HepG2 (cell line): ENCODE results near the gene PLA2G2A. TPM values are rescaled to one million over a fixed set of nuclear protein-coding genes. Genes with fewer than 3 reads are reported as not detected.

Experiments
- ATF6 ChIP-seq: sonication (generic); formaldehyde crosslinking; conservative IDR thresholded peaks from 2 replicates; pipeline ENCODE4 v1.4.0; 2020; ENCODE audit warnings: missing genetic modification reagents
- CBFB ChIP-seq: sonication (generic); formaldehyde crosslinking; IDR thresholded peaks from 2 replicates; pipeline ENCODE4 v1.4.0; 2020; ENCODE audit warnings: missing genetic modification reagents
- GFI1 ChIP-seq: sonication (generic); formaldehyde crosslinking; IDR thresholded peaks from 2 replicates; pipeline ENCODE4 v1.5.0; 2020; ENCODE audit warnings: missing genetic modification reagents, mild to moderate bottlenecking, borderline replicate concordance
- HMGXB3 ChIP-seq: sonication (generic); formaldehyde crosslinking; IDR thresholded peaks from 2 replicates; pipeline ENCODE4 v1.4.0; 2020; ENCODE audit warnings: missing genetic modification reagents, borderline replicate concordance
- IRX3 ChIP-seq: sonication (generic); formaldehyde crosslinking; IDR thresholded peaks from 2 replicates; pipeline ENCODE4 v1.8.1; 2023; ENCODE audit warnings: mild to moderate bottlenecking, low read depth, missing genetic modification reagents, borderline replicate concordance
- ISL2 ChIP-seq: sonication (generic); formaldehyde crosslinking; IDR thresholded peaks from 2 replicates; pipeline ENCODE4 v1.5.0; 2020; ENCODE audit warnings: missing genetic modification reagents
- JUNB ChIP-seq: sonication (generic); formaldehyde crosslinking; IDR thresholded peaks from 2 replicates; pipeline ENCODE4 v1.8.0; 2022; ENCODE audit warnings: missing genetic modification reagents, mild to moderate bottlenecking, borderline replicate concordance
- PRDM15 ChIP-seq: sonication (generic); formaldehyde crosslinking; IDR thresholded peaks from 2 replicates; pipeline ENCODE4 v1.4.0; 2020; ENCODE audit warnings: missing genetic modification reagents
- SATB2 ChIP-seq: sonication (generic); formaldehyde crosslinking; IDR thresholded peaks from 2 replicates; pipeline ENCODE4 v1.5.0; 2020; ENCODE audit warnings: missing genetic modification reagents
- SP140L ChIP-seq: sonication (generic); formaldehyde crosslinking; IDR thresholded peaks from 2 replicates; pipeline ENCODE4 v1.4.0; 2020; ENCODE audit warnings: missing genetic modification reagents, borderline replicate concordance
- THAP8 ChIP-seq: sonication (generic); formaldehyde crosslinking; IDR thresholded peaks from 2 replicates; pipeline ENCODE4 v1.5.1; 2020; ENCODE audit warnings: missing genetic modification reagents, mild to moderate bottlenecking, borderline replicate concordance
- ZBTB38 ChIP-seq: sonication (generic); formaldehyde crosslinking; IDR thresholded peaks from 2 replicates; pipeline ENCODE4 v1.5.1; 2020; ENCODE audit warnings: mild to moderate bottlenecking, missing genetic modification reagents
- ZNF225 ChIP-seq: sonication (generic); formaldehyde crosslinking; IDR thresholded peaks from 2 replicates; pipeline ENCODE4 v1.4.0; 2020; ENCODE audit warnings: mild to moderate bottlenecking, missing genetic modification reagents
- ZNF280B ChIP-seq: sonication (generic); formaldehyde crosslinking; IDR thresholded peaks from 2 replicates; pipeline ENCODE4 v1.5.0; 2020; ENCODE audit warnings: missing genetic modification reagents, mild to moderate bottlenecking, borderline replicate concordance
- ZNF580 ChIP-seq: IDR thresholded peaks from 2 replicates; pipeline ENCODE4 v1.6.1; 2016; ENCODE audit warnings: low read depth, borderline replicate concordance
- ZNF841 ChIP-seq: sonication (generic); formaldehyde crosslinking; IDR thresholded peaks from 2 replicates; pipeline ENCODE4 v1.8.1; 2023; ENCODE audit warnings: missing genetic modification reagents, borderline replicate concordance
- polyA plus RNA-seq, 8 experiments: library from polyadenylated mRNA; depleted of rRNA in 3 of 8; stranded (reverse) in 7 of 8; unstranded in 1 of 8; fragments of >200 nt; fragmentation: Illumina TruSeq in 4 of 8; extraction: Trizol in 4 of 8; gene quantifications; 2 replicates each; pipeline versions ENCODE4 v1.2.1 to v1.2.3, GENCODE V29; 2011 to 2016; ENCODE audit warnings: low read depth in 4 of 8, missing spikeins in 1 of 8, mixed read lengths in 1 of 8; ENCODE audit not compliant: insufficient read depth in 1 of 8
- total RNA-seq, 5 experiments: library from RNA; depleted of rRNA; stranded (reverse); fragments of >200 nt; fragmentation: Illumina TruSeq; extraction: Trizol; gene quantifications; 2 replicates each; pipeline ENCODE4 v1.2.3, GENCODE V29; 2016; ENCODE audit warnings: low read depth in 1 of 5

PLA2G2A gene
- total and polyA plus RNA-seq, 2 of the 13 experiments (the other 11 are each of a cell fraction or from before 2014, with no cell fraction given): 0.35 to 30.3 TPM

GRCh38 chr1:19974822-19975416, 4.5 kb downstream of the PLA2G2A start (continued):
- TF ChIP-seq HMGXB3: no peak
- no peak for TF ChIP-seq IRX3
- no peak for TF ChIP-seq CBFB (CRISPR knock-in tag)
- TF ChIP-seq ZNF225 (CRISPR knock-in tag): no peak
- no peak for TF ChIP-seq SATB2 (CRISPR knock-in tag)
- no peak for TF ChIP-seq THAP8 (CRISPR knock-in tag)
- TF ChIP-seq ATF6: no peak
- no peak for TF ChIP-seq ZNF841 (CRISPR knock-in tag)
- no peak for TF ChIP-seq JUNB (CRISPR knock-in tag)
- peak; percentile 91 for TF ChIP-seq ISL2 (CRISPR knock-in tag)
- no peak; the same call in 1 of the 2 replicates for TF ChIP-seq ZBTB38 (CRISPR knock-in tag)
- peak; percentile 62; the same call in 1 of the 2 replicates for TF ChIP-seq GFI1 (CRISPR knock-in tag)
- no peak for TF ChIP-seq ZNF280B (CRISPR knock-in tag)
- TF ChIP-seq PRDM15 (CRISPR knock-in tag): no peak
- TF ChIP-seq ZNF580: 0 out of 2 replicates have a peak, but pooled peaks have one; percentile 27
- no peak for TF ChIP-seq SP140L (CRISPR knock-in tag)
